ENCODE results near the gene SEPHS2.
A peak's percentile ranks its signal among the peaks of the same experiment; 100 is the strongest.

SEPHS2 gene

DNA sequence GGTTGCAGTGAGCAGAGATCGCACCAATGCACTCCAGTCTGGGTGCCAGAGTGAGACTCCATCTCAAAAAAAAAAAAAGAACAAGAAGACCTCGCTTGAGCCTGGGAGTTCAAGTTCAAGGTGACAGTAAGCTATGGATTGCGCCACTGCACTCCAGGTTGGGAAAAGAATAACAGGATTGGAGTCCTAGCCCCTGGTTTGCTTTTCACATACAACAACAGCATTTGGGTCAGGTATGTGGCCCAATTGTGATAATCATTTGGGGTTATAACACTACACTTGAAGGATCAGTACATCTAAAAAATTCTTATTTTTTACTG is 3.4 kb upstream of the SEPHS2 start:
- H3K27ac ChIP-seq, result no peak overlapping the region
- DNase-seq (ENCODE audit: low spot score), result no peak
- TF ChIP-seq, protein P1, sequence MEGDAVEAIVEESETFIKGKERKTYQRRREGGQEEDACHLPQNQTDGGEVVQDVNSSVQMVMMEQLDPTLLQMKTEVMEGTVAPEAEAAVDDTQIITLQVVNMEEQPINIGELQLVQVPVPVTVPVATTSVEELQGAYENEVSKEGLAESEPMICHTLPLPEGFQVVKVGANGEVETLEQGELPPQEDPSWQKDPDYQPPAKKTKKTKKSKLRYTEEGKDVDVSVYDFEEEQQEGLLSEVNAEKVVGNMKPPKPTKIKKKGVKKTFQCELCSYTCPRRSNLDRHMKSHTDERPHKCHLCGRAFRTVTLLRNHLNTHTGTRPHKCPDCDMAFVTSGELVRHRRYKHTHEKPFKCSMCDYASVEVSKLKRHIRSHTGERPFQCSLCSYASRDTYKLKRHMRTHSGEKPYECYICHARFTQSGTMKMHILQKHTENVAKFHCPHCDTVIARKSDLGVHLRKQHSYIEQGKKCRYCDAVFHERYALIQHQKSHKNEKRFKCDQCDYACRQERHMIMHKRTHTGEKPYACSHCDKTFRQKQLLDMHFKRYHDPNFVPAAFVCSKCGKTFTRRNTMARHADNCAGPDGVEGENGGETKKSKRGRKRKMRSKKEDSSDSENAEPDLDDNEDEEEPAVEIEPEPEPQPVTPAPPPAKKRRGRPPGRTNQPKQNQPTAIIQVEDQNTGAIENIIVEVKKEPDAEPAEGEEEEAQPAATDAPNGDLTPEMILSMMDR (IDR thresholded peaks at IDR 0.05), result no peak
- no peak overlapping the region for H3K4me3 ChIP-seq

DNA sequence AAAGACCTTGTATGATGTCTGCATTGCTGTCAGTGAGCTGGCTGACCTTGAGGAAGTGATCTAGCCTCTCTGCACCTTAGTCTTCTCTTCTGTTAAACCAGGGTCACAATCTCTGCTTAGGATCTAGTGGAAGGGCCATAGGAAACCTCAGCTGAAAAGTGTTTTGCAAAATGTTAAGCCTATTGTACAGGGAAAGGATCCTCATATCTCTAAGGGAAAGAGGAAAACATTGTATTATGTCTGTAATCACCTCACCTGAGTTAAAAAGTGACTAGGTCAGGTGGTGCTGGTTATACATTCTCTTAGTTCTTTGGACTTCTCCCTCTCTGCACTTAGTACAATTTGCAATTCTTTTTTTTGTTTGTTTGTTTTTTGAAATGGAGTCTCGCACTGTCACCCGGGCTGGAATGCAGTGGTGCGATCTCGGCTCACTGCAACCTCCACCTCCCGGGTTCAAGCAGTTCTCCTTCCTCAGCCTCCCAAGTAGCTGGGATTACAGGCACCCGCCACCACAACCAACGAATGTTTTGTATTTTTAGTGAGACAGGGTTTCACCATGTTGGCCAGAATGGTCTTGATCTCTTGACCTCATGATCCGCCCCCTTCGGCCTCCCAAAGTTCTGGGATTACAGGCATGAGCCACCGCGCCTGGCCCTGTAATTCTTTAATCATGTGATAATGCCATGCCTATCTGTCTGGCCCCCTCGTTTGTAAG is 2.0 kb upstream of the SEPHS2 start:
- H3K27ac ChIP-seq, result no peak overlapping the region
- no peak for DNase-seq (ENCODE audit: low spot score)
- TF ChIP-seq, protein P1 (IDR thresholded peaks at IDR 0.05), result no peak

DNA sequence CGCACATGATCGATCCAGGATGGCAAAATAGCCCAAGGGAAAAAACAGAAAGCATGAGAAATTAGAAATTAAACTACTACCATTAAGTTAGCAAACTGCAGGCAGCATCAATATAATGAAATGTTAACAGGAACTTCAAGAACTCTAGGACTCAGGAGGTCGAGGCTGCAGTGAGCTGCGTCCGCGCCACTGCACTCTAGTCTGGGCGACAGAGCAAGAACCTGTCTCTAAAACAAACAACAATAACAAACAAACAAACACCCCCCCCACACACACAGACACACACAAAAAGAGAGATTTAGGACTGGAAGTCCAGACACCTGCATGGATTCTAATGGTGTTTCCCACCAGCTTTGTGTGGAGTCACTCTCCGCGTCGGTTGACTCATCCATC is 525 bp upstream of the SEPHS2 start:
- Histone ChIP-seq H3K4me3 (peak overlapping the region; percentile 80), H3K27ac (peak overlapping the region; percentile 89 to 95)
- no peak for DNase-seq (ENCODE audit: low spot score)
- TF ChIP-seq, protein P1 (IDR thresholded peaks at IDR 0.05), result no peak

More for the DNA sequence above, 2.0 kb upstream of the SEPHS2 start:
- no peak overlapping the region for H3K4me3 ChIP-seq

DNA sequence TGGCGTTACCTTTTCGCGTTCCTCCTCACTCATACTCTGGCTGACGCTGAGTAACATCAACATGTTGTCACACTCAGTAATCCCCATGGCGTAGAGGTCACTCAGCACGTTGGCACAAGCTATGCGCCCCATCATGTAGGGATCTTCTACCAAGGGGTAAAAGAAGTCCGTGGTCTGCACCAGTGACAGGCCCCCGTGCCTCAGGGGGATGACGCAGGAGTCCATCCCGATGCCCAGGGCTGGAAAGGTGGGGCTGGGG is 596 bp downstream of the SEPHS2 start:
- TF ChIP-seq, protein P1 (IDR thresholded peaks at IDR 0.05), result no peak
- peak overlapping the region; percentile 80 for H3K4me3 ChIP-seq
- H3K27ac ChIP-seq, result peak overlapping the region; percentile 89 to 95
- DNase-seq (ENCODE audit: low spot score), result no peak

DNA sequence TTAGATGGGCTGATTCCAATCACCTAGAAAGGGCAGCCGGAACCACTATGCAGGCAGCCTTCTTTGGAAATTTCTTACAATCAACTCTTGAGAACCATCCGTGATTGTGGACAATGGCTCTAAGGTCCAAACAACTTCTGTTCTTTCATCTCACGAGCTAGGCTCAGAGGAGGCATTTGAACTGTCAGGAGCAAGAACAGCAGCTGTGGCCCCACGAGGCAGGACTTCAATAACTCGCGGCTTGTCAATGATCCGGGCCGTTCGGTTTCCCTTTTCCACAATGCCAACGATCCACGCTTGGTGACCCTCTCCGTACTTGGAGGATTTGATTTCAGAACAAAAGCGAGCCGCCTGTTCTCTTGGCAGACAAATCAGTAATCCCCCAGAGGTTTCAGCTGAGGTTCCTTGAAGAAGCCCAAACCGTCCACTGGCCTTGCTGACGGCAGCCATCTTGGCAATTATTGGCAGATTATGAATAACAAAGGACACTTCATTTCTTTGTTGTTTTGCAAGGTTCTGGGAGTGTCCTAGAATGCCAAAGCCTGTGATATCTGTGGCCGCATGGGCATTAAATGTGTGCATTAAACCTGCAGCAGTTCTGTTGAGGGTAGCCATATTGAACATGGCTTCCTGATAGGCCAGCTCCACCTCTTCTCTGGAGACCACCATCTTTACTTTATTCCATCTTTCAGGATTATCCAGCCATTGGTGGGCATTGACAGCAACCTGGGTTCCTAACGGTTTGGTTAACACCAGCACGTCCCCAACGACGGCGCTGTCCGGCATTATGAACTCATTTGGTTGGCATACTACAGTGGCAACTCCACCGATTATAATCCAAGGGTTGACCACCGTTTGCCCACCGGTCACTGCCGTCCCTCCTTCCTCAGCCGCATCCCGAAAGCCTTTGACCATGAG is 1.2 kb downstream of the SEPHS2 start:
- no peak for DNase-seq (ENCODE audit: low spot score)
- Histone ChIP-seq H3K4me3 (peak overlapping the region; percentile 80), H3K27ac (peak overlapping the region; percentile 89 to 95)
- TF ChIP-seq, protein P1 (IDR thresholded peaks at IDR 0.05), result no peak

DNA sequence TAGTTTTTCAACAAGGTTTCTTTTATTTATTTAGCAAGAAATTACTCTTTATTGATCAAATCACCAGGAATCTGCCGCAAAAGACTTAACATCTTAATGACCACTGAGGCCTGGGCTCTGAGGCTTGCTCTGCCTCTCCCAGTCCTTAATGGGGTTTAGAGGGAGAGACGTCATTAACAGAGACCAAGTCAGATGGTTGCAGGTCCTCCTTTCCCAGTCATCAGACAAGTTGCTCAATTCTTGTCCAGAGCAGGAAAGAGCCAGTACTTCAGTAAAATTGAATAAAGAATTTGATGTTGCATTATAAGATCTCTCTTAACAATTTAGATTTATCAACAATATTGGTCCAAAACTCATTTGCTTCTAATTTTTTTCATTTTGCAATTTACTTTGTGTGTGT is 2.0 kb downstream of the SEPHS2 start:
- Histone ChIP-seq H3K4me3 (no peak overlapping the region), H3K27ac (no peak overlapping the region)
- TF ChIP-seq, protein P1 (IDR thresholded peaks at IDR 0.05), result no peak
- DNase-seq (ENCODE audit: low spot score), result no peak

Data from coronary artery (tissue), 2 donors.